Smooth muscle cell (in vitro differentiated cells): ENCODE results near the gene PRKCA. TPM values are rescaled to one million over a fixed set of nuclear protein-coding genes. Genes with fewer than 3 reads are reported as not detected.
A peak's percentile ranks its signal among the peaks of the same experiment; 100 is the strongest.

ENCODE experiments used
- DNase-seq: peaks from one replicate; lab custom pipeline; 2025; ENCODE audit not compliant: unreplicated experiment; lab: John Stamatoyannopoulos, UW
- H2AFZ ChIP-seq: fragments of 200-600 bp; sonication (generic); 2 replicates; pipeline ENCODE4 v1.6.0; 2016; ENCODE audit warnings: antibody characterized with exemption, low read depth, mild to moderate bottlenecking
- H3F3A ChIP-seq: fragments of 200-600 bp; sonication (generic); 2 replicates; pipeline ENCODE4 v1.6.0; 2017; ENCODE audit warnings: antibody characterized with exemption, low read depth
- H3K27ac ChIP-seq: fragments of 200-600 bp; sonication (generic); 2 replicates; pipeline ENCODE4 v1.5.1; 2016; ENCODE audit warnings: low read depth, mild to moderate bottlenecking
- H3K27me3 ChIP-seq: fragments of 200-600 bp; sonication (generic); 2 replicates; pipeline ENCODE4 v1.6.1; 2016; ENCODE audit warnings: low read depth, mild to moderate bottlenecking
- H3K36me3 ChIP-seq: fragments of 200-600 bp; sonication (generic); 2 replicates; pipeline ENCODE4 v1.5.1; 2016; ENCODE audit warnings: low read depth
- H3K4me1 ChIP-seq: fragments of 200-600 bp; sonication (generic); 2 replicates; pipeline ENCODE4 v1.5.1; 2016; ENCODE audit warnings: low read depth
- H3K4me2 ChIP-seq: fragments of 200-600 bp; sonication (generic); 2 replicates; pipeline ENCODE4 v1.6.0; 2016; ENCODE audit warnings: mild to moderate bottlenecking
- H3K4me3 ChIP-seq: fragments of 200-600 bp; sonication (generic); 2 replicates; pipeline ENCODE4 v1.5.1; 2016; ENCODE audit warnings: mild to moderate bottlenecking
- H3K79me2 ChIP-seq: fragments of 200-600 bp; sonication (generic); 2 replicates; pipeline ENCODE4 v1.6.0; 2016; ENCODE audit warnings: low read depth, mild to moderate bottlenecking
- H3K9ac ChIP-seq: fragments of 200-600 bp; sonication (generic); 2 replicates; pipeline ENCODE4 v1.6.0; 2016; ENCODE audit warnings: low read depth
- H3K9me3 ChIP-seq: fragments of 200-600 bp; sonication (generic); replicated peaks from 2 replicates; pipeline ENCODE4 v1.5.1; 2016; ENCODE audit warnings: low read depth
- H4K20me1 ChIP-seq: fragments of 200-600 bp; sonication (generic); 2 replicates; pipeline ENCODE4 v1.6.0; 2016; ENCODE audit warnings: low read depth
- WGBS: methylation state at CpG from one replicate; pipeline ENCODE4 v1.1.7; 2016; ENCODE audit warnings: low lambda C conversion rate; 5-methylcytosine and 5-hydroxymethylcytosine counted together
- polyA plus RNA-seq: library from polyadenylated mRNA; unstranded; fragments of >200 nt; fragmentation: Nextera tagmentation; extraction: Ambion mirVana; gene quantifications from 2 replicates; pipeline ENCODE4 v1.2.1, GENCODE V29; 2016
- total RNA-seq: library from RNA; depleted of rRNA; stranded (reverse); fragments of >200 nt; gene quantifications from 2 replicates; pipeline ENCODE4 v1.2.3, GENCODE V29; 2014
- TF ChIP-seq, protein P1 (sequence below): fragments of 200-600 bp; sonication (generic); IDR thresholded peaks from 2 replicates; pipeline ENCODE4 v1.5.1; 2017; ENCODE audit warnings: borderline replicate concordance, mild to moderate bottlenecking, antibody characterized with exemption; ENCODE audit not compliant: insufficient read depth, poor library complexity, severe bottlenecking

PRKCA gene
- total and polyA plus RNA-seq, 2 experiments from 2014 or later = 0.78 to 7.1 TPM

GRCh38 chr17:66725956-66726355 lies 423.5 kb downstream of the PRKCA start:
- no peak for DNase-seq
- Histone ChIP-seq H3K4me1 (no peaks in the 10 kb centered on the region), H3K9me3 (no peaks in the 10 kb centered on the region), H3K27me3 (no peaks in the 10 kb centered on the region), H3K79me2 (no peaks in the 10 kb centered on the region), H3K27ac (no peak overlapping the region), H3K4me2 (no peak overlapping the region), H2AFZ (no peak overlapping the region), H3K4me3 (no peak overlapping the region), H3F3A (no peaks in the 10 kb centered on the region), H4K20me1 (no peaks in the 10 kb centered on the region), H3K36me3 (no peaks in the 10 kb centered on the region), H3K9ac (no peak overlapping the region)
- 96% methylated on average over 10 of the region's 10 CpGs for WGBS
- TF ChIP-seq, protein P1, sequence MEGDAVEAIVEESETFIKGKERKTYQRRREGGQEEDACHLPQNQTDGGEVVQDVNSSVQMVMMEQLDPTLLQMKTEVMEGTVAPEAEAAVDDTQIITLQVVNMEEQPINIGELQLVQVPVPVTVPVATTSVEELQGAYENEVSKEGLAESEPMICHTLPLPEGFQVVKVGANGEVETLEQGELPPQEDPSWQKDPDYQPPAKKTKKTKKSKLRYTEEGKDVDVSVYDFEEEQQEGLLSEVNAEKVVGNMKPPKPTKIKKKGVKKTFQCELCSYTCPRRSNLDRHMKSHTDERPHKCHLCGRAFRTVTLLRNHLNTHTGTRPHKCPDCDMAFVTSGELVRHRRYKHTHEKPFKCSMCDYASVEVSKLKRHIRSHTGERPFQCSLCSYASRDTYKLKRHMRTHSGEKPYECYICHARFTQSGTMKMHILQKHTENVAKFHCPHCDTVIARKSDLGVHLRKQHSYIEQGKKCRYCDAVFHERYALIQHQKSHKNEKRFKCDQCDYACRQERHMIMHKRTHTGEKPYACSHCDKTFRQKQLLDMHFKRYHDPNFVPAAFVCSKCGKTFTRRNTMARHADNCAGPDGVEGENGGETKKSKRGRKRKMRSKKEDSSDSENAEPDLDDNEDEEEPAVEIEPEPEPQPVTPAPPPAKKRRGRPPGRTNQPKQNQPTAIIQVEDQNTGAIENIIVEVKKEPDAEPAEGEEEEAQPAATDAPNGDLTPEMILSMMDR = no peak

GRCh38 chr17:66726371-66726770 lies 424.0 kb downstream of the PRKCA start:
- TF ChIP-seq, protein P1 = no peak
- Histone ChIP-seq H3K4me3 (no peak overlapping the region), H3K27ac (no peak overlapping the region), H3K4me1 (no peaks in the 10 kb centered on the region), H3F3A (no peaks in the 10 kb centered on the region), H4K20me1 (no peaks in the 10 kb centered on the region), H2AFZ (no peak overlapping the region), H3K9ac (no peak overlapping the region), H3K27me3 (no peaks in the 10 kb centered on the region), H3K4me2 (no peak overlapping the region), H3K9me3 (no peaks in the 10 kb centered on the region), H3K79me2 (no peaks in the 10 kb centered on the region), H3K36me3 (no peaks in the 10 kb centered on the region)
- WGBS = 94% methylated on average over 12 of the region's 12 CpGs
- no peak for DNase-seq

DNA sequence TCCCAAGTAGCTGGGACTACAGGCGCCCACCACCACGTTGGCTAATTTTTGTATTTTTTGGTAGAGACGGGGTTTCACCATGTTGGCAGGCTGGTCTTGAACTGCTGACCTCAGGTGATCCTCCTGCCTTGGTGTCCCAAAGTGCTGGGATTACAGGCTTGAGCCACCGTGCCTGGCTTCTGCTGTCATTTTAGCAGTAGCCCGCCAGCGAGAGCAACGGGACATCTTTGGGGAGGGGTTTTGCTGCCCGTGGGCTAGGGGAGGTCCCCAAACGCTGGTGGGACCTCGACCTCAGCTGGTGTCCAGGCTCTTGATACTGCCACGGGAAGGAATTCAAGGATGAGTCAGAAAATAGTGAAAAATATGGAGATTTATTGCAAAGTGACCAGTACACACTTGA lies 424.4 kb downstream of the PRKCA start:
- Histone ChIP-seq H2AFZ (no peak overlapping the region), H3F3A (no peaks in the 10 kb centered on the region), H3K4me2 (no peak overlapping the region), H3K36me3 (no peaks in the 10 kb centered on the region), H3K4me3 (no peak overlapping the region), H3K4me1 (no peaks in the 10 kb centered on the region), H3K9ac (no peak overlapping the region), H3K27ac (no peak overlapping the region), H4K20me1 (no peaks in the 10 kb centered on the region), H3K79me2 (no peaks in the 10 kb centered on the region), H3K27me3 (no peaks in the 10 kb centered on the region), H3K9me3 (no peaks in the 10 kb centered on the region)
- 91% methylated on average over 11 of the region's 11 CpGs for WGBS
- DNase-seq = no peak
- TF ChIP-seq, protein P1 = no peak

DNA sequence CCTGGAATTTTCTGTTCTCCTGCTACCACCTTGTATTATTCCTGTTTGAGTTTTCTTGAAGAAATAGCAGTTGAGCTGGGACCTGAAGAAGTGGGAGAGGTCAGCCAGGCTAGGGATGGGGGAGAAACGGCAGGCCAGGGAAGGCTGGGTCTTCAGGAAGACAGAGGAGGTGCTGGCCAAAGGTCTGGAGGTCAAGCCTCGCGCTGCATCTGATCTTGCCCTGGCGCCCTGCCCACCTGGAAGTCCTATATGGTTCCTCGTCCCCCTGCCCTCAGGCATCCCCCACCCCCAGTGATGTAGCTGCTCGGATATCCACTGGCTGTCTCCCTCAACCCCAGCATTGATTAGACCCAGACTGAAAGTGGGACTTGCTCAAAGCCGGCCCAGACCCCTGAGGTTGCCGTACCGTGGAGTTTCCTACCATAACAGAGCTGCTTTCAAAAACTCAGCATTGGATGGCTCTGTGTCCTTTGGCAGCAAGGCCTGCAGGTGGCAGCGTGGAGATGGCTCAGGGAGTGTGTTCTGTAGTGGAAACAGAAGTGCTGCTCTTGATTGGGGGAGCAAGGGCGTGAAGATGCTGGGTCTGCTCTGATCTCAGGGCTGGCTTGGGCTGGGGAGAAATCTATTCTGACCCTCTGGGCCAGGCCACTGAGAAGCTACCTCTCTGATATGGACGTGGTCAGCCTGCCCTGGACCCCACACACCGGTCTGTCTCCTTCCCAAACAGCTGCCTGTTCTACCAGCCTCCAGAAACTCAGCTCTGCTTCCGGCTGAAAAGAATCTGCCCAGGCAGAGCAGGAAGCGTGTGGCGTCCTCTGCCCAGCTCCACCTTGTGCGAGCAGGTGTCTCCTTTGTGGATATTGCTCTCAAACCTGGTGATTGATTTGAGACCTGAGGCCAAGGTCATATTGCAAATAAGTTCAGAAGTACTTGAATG lies 425.5 kb downstream of the PRKCA start:
- H4K20me1 ChIP-seq = no peaks in the 10 kb centered on the region
- H3K79me2 ChIP-seq = no peaks in the 10 kb centered on the region
- H3K4me2 ChIP-seq = no peak overlapping the region
- no peaks in the 10 kb centered on the region for H3K36me3 ChIP-seq
- no peak overlapping the region for H3K9ac ChIP-seq
- H3K4me3 ChIP-seq = no peak overlapping the region
- no peaks in the 10 kb centered on the region for H3F3A ChIP-seq
- TF ChIP-seq, protein P1 = peak; percentile 64
- H3K27me3 ChIP-seq = no peaks in the 10 kb centered on the region
- 67% methylated on average over 17 of the region's 17 CpGs for WGBS
- H3K27ac ChIP-seq = no peak overlapping the region
- H2AFZ ChIP-seq = no peak overlapping the region
- no peaks in the 10 kb centered on the region for H3K9me3 ChIP-seq
- H3K4me1 ChIP-seq = no peaks in the 10 kb centered on the region
- DNase-seq = no peak
